GM12891 (cell line): ENCODE data around the gene KIDINS220.
"Not testable (repeated sequence)": the region's sequence is repeated elsewhere in the genome, so short reads cannot be mapped to it uniquely, and the experiment has no call there.

ENCODE experiments used
- DNase-seq: peaks from one replicate; pipeline ENCODE4 v3.0.0; 2011; ENCODE audit warnings: low spot score; ENCODE audit not compliant: insufficient read length
- FAIRE-seq: peaks from 2 replicates; lab custom pipeline; 2011; peaks lifted over from hg19 to GRCh38; lab: Jason Lieb, UNC
- PAX5 ChIP-seq: IDR thresholded peaks from 2 replicates; pipeline ENCODE4 v1.6.1; 2011; ENCODE audit warnings: low read length, moderate library complexity, mild to moderate bottlenecking; ENCODE audit not compliant: insufficient read depth, severe bottlenecking
- POLR2A ChIP-seq: IDR thresholded peaks from 2 replicates; pipeline ENCODE4 v1.6.1; 2011; ENCODE audit warnings: low read depth, low read length, control low read depth
- POLR2AphosphoS5 ChIP-seq: IDR thresholded peaks from 2 replicates; pipeline ENCODE4 v1.6.1; 2011; ENCODE audit warnings: low read depth, low read length, control low read depth
- POU2F2 ChIP-seq: IDR thresholded peaks from 2 replicates; pipeline ENCODE4 v1.6.1; 2011; ENCODE audit warnings: low read depth, mild to moderate bottlenecking, control low read depth, low read length, moderate library complexity
- SPI1 ChIP-seq: IDR thresholded peaks from 2 replicates; pipeline ENCODE4 v1.6.1; 2011; ENCODE audit warnings: low read depth, low read length, control low read depth
- TAF1 ChIP-seq: IDR thresholded peaks from 2 replicates; pipeline ENCODE4 v1.6.1; 2011; ENCODE audit warnings: low read depth, low read length, control low read depth

KIDINS220 gene

DNA sequence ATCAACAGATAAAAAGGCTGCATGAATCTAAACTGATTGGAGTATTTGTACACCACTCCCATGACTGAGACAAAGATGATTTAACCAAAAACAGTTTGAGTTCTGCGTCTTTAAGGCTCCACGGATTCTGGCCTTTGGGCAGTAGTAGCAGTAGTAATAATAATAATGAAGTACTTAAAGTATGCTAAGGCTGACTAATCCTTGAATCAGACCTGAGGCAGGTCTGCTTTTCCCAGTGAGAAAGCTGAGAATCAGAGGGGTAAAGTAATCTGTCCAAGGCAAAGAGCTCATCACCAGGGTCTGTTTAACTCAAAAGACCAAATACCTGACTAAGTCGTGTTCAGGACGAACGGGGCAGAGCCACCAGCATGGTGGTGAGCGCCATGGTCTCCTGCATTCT is 94.2 kb downstream of the KIDINS220 start:
- no peak for DNase-seq
- no peak for FAIRE-seq
- TF ChIP-seq SPI1, result no peak
- TF ChIP-seq PAX5, result no peak
- no peak for TF ChIP-seq TAF1
- TF ChIP-seq POLR2A, result no peak
- TF ChIP-seq POU2F2, result no peak
- TF ChIP-seq POLR2AphosphoS5, result no peak

DNA sequence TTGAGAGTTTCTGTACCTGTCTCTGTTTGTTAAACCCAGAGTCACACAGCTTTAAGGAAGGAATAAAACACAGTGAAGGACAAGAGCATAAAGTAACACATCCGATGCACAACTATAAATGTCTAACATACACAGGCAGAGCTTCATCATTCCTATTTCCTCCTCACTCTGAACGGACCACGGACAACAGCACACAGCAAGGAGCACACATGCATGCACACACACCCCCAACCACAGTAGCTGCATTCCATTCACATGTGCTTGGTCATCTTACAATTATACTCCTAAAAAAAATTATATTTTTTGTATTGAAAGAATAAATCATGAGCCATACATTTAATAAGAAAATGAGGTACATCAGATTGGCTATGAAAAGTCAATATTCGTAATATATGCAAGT is 97.3 kb downstream of the KIDINS220 start:
- no peak for DNase-seq
- TF ChIP-seq PAX5, result no peak
- no peak for TF ChIP-seq SPI1
- TF ChIP-seq POLR2AphosphoS5, result no peak
- TF ChIP-seq TAF1, result no peak
- no peak for TF ChIP-seq POU2F2
- no peak for TF ChIP-seq POLR2A
- FAIRE-seq, result no peak

DNA sequence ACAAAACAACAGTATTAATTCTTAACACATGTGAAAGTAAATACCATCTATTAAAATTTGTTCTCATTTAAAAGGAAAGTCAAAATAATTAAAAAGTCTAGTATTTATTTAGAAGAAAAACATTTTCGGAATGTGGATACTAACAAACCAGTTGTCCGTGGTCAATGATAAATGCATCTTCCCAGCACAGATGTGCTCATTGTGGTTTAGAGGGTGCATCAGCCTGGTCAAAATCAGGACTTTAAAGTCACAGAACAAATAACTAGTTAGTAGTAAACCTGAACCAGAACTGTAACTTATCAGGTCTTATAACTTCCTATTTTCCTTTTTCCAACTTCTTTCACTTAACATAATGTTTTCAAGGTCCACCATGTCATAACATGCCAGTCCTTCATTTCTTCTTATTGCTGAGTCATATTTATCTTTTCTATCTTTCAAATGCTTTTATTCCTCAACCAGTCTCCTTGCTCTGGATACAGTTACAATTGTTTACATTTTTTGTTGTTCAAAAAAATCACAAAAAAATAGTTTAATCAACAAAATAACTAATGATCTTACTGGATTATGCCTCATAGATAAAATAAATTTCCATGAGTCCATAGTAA is 99.7 kb downstream of the KIDINS220 start:
- no peak for TF ChIP-seq PAX5
- TF ChIP-seq TAF1, result no peak
- no peak for TF ChIP-seq POLR2AphosphoS5
- TF ChIP-seq POU2F2, result no peak
- no peak for TF ChIP-seq SPI1
- TF ChIP-seq POLR2A, result no peak
- no peak for DNase-seq
- FAIRE-seq, result no peak

DNA sequence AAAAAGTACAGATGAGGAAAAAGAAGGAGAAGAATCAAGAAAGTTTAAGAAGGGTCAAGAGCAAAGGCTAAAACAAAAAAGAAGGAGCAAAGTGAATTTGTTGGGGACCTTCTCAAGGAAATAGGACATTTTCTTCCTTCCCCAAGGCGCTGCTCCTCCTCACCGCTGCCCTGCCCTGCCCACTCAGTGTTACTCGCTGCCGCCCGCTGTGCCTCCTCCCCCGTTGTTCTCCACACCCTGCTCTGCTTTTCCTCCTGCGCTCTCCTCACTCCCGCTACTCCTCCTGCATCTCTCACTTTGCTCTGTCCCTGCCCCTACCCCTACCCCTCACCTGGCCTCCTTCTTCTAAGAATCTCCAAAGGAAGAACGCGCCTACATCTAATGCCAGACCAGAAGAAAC is 104.8 kb downstream of the KIDINS220 start:
- no peak for TF ChIP-seq PAX5
- TF ChIP-seq POLR2AphosphoS5, result no peak
- TF ChIP-seq POU2F2, result no peak
- no peak for TF ChIP-seq POLR2A
- no peak for TF ChIP-seq TAF1
- no peak for TF ChIP-seq SPI1
- FAIRE-seq (no peak), DNase-seq (no peak)

DNA sequence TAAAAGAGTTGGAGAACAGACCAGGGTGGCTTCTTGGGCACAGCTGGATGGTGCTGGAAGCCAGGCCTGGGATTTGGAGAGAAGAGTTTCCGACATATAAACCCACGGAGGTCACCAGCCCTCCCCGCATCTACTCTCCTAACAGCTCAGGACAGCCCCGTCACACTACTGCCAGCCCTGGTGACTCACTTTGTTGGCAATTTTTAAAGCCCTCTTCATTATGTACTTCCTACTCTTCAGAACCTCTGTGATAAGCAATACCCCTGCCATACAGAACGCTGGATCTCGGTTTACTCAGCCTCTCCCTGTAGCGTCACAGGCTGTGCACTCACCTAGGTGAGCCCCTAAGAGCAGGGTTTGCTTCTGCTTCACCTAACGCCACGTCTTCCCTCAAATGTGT is 107.5 kb downstream of the KIDINS220 start:
- FAIRE-seq (no peak), DNase-seq (no peak)
- TF ChIP-seq TAF1, result no peak
- no peak for TF ChIP-seq POU2F2
- TF ChIP-seq POLR2AphosphoS5, result no peak
- TF ChIP-seq SPI1, result no peak
- TF ChIP-seq POLR2A, result no peak
- no peak for TF ChIP-seq PAX5

DNA sequence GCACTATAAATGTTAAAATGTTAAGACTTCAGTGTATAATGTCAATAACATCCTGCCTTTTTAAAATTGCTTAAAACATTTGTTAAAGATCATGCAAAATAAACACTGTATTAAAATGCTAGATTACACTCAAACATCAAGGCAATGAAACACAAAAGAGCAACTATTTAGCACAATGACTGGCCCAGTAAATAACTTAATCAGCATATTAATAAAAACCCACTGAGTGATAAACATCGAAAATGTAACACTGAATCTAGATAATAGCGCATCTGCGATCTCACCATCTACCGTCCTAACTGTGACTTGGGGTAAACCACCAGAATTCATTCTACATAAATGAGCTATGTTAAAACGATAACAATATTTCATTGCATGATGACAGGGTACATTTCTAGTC is 108.3 kb downstream of the KIDINS220 start:
- not testable (repeated sequence) for FAIRE-seq, DNase-seq

DNA sequence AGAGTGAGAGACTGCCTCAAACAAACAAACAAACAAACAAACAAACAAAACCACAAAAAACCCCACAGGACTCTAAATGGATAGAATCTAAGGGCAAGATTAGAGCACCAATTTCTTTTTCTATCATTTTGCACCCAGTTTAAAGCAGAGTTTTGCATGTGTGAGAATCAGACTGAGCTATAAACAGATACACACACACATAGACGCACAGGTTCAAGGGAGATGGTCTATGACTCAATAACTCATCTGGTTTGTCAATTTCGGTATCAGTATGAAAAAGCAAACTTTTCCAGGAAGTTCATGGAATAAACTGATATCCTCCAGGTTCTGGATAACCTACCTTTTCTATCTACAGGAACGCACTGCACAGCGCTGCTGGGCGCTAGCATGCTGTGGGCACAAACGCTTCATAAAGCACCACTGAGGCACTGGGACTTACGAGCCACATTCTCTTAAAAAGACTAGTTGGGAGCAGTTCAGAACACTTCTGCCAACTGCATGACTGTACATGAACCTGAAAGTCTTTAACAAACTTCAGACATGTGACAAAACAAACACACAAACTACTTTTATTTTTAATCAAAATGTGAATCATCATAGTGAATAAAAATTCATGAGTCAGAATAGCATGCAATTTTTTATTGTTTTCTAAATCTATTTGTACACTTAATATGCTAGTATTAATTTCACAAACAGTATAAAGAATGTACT is 109.0 kb downstream of the KIDINS220 start:
- DNase-seq (no peak), FAIRE-seq (no peak)
- TF ChIP-seq POLR2A (no peak), SPI1 (no peak), POLR2AphosphoS5 (no peak), TAF1 (no peak), PAX5 (no peak), POU2F2 (no peak)

DNA sequence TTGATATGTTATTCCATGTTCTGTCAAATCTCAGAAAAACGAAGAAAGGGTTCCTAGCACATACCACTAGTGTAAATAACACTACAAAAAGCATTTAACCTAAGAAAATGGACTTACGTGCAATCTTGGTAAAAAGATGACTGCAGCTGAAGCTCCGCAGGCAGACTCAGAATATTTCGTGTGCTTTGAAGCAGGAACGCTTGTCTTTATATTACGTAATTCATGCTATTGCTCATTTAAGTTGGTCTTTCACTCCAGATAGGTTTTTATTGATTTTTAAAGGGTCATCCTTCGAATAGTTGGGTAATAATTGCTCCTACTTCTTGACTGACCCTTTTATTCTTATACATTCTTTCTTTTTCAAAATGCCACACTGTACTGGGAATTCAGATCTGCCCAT is 111.6 kb downstream of the KIDINS220 start:
- DNase-seq, result no peak
- FAIRE-seq, result no peak
- TF ChIP-seq SPI1 (no peak), POU2F2 (no peak), POLR2A (no peak), TAF1 (no peak), PAX5 (no peak), POLR2AphosphoS5 (no peak)

DNA sequence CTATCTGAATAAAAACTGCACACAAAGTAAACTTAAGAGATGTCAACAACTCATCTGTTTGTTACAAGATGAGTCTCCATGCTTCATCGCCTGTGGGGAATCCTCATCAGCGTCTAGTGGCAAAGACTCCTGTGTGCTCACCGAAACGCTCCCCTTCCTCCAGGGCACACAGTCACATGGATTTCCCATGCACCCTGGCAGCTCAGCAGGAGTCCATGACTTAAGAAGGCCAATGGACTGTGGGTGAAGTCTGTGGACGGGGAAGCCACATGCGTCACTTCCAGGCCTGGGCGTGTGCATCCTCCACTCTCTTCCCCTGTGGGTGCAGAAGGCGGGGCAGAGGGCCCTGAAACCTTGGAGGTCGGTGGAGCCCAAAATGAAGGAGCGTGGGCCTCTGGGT is 114.4 kb downstream of the KIDINS220 start:
- no peak for FAIRE-seq
- no peak for DNase-seq
- no peak for TF ChIP-seq TAF1
- no peak for TF ChIP-seq SPI1
- TF ChIP-seq POLR2AphosphoS5, result no peak
- TF ChIP-seq POLR2A, result no peak
- TF ChIP-seq PAX5, result no peak
- no peak for TF ChIP-seq POU2F2

DNA sequence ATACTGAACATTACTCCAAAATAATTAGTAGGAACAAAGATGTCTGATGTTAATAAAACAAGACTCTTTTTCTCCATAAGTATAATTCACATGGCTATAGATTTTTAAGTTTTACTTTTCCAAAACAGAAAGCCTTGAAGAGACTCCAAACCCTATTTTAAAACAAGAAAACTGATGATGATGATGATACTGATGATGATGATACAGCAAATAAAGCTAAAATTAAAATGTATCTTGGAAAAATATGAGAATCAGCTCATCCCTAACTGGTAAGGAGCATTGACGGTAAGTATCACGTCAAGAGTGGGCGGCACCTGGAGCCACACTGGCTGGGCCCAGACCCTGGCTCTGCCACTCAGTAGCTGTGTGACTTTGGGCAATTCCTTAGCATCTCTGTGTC is 116.0 kb downstream of the KIDINS220 start:
- TF ChIP-seq POU2F2 (no peak), TAF1 (no peak), SPI1 (no peak)
- FAIRE-seq, result no peak
- no peak for DNase-seq
